ENCODE results near the gene NMNAT2. TPM values are rescaled to one million over a fixed set of nuclear protein-coding genes. Genes with fewer than 3 reads are reported as not detected.

The NMNAT2 gene
- total and polyA plus RNA-seq, 7 donors, result under 0.01 to 5.5 (median 3.6) TPM

GRCh38 chr1:183239793-183240525, 178.2 kb downstream of the NMNAT2 start:
- 76 to 82% methylated on average over 8 of the region's 8 CpGs for WGBS, 2 donors
- H3K9me3 ChIP-seq, result no peaks in the 10 kb centered on the region
- intact Hi-C loops (cut with DNase I), result loop anchor here (10.0 kb wide), 1 partner anchor 75 kb away; no protein-coding TSS in a partner anchor
- H3K4me1 ChIP-seq, result peaks cover 0 to 11% (median 7%) of the 10 kb centered on the region in 4 donors
- DNase-seq, result peak; percentile 79
- no peaks in the 10 kb centered on the region for H3K36me3 ChIP-seq
- peak overlapping the region; percentile 39 to 71 (median 50) for H3K27ac ChIP-seq
- TF ChIP-seq POLR2AphosphoS5 (IDR thresholded peaks at IDR 0.05) (no peak), CTCF (IDR thresholded peaks at IDR 0.05) (no peak)
- H3K4me3 ChIP-seq, result no peak overlapping the region
- H3K27me3 ChIP-seq, result no peaks in the 10 kb centered on the region

GRCh38 chr1:183239220-183239742, 178.9 kb downstream of the NMNAT2 start:
- TF ChIP-seq POLR2AphosphoS5 (IDR thresholded peaks at IDR 0.05) (no peak), POLR2A (IDR thresholded peaks at IDR 0.05) (no peak), EP300 (IDR thresholded peaks at IDR 0.05) (no peak), CTCF (IDR thresholded peaks at IDR 0.05) (no peak)
- Histone ChIP-seq H3K9me3 (no peaks in the 10 kb centered on the region), H3K4me3 (no peak overlapping the region), H3K36me3 (no peaks in the 10 kb centered on the region), H3K4me1 (peaks cover 0 to 18% (median 12%) of the 10 kb centered on the region in 4 donors), H3K27me3 (no peaks in the 10 kb centered on the region), H3K27ac (peak overlapping the region; percentile 38 to 71 (median 48))
- intact Hi-C loops (cut with DNase I), result loop anchor here (10.0 kb wide), 1 partner anchor 76 kb away; no protein-coding TSS in a partner anchor
- no peak for DNase-seq
- WGBS, 2 donors, result 87 to 93% methylated on average over 7 of the region's 7 CpGs

GRCh38 chr1:183238071-183238470, 180.1 kb downstream of the NMNAT2 start:
- Histone ChIP-seq H3K27ac (no peak overlapping the region), H3K9me3 (no peaks in the 10 kb centered on the region), H3K27me3 (no peaks in the 10 kb centered on the region), H3K4me3 (no peak overlapping the region), H3K36me3 (no peaks in the 10 kb centered on the region), H3K4me1 (peaks cover 0 to 23% (median 19%) of the 10 kb centered on the region in 4 donors)
- no peak for DNase-seq
- intact Hi-C loops (cut with DNase I), result loop anchor here (10.0 kb wide), 1 partner anchor 77 kb away; no protein-coding TSS in a partner anchor
- TF ChIP-seq CTCF (IDR thresholded peaks at IDR 0.05) (no peak), EP300 (IDR thresholded peaks at IDR 0.05) (no peak), POLR2AphosphoS5 (IDR thresholded peaks at IDR 0.05) (no peak)
- 81 to 89% methylated on average over 2 of the region's 2 CpGs for WGBS, 2 donors

- DNase-seq, result no peak
- intact Hi-C loops (cut with DNase I), result loop anchor here (2.0 to 10.0 kb wide), 2 partner anchors 78 to 274 kb away; no protein-coding TSS in a partner anchor
- TF ChIP-seq EP300 (IDR thresholded peaks at IDR 0.05) (no peak), POLR2AphosphoS5 (IDR thresholded peaks at IDR 0.05) (no peak), CTCF (IDR thresholded peaks at IDR 0.05) (no peak), POLR2A (IDR thresholded peaks at IDR 0.05) (no peak)
- H3K9me3 ChIP-seq, result no peaks in the 10 kb centered on the region
- H3K4me1 ChIP-seq, result peaks cover 0 to 28% (median 17%) of the 10 kb centered on the region in 4 donors
- no peaks in the 10 kb centered on the region for H3K27me3 ChIP-seq
- H3K27ac ChIP-seq, result no peak overlapping the region
- WGBS, 2 donors, result 98 to 100% methylated on average over 2 of the region's 2 CpGs
- H3K4me3 ChIP-seq, result no peak overlapping the region
- H3K36me3 ChIP-seq, result no peaks in the 10 kb centered on the region
Measured at GRCh38 chr1:183237046-183237445, 181.1 kb downstream of the NMNAT2 start.
